Measurements from ENCODE around the gene COPS2. TPM values are rescaled to one million over a fixed set of nuclear protein-coding genes. Genes with fewer than 3 reads are reported as not detected.

COPS2 gene
- total and polyA plus RNA-seq, 10 of the 15 experiments (the other 5 are each of a cell fraction or from before 2014, with no cell fraction given) = 31.5 to 115 (median 76.3) TPM

GRCh38 chr15:49171790-49172189 is 16.4 kb upstream of the COPS2 start:
- ChIA-PET CTCF (no interaction called here), RAD21 (ENCODE audit: unreplicated experiment) (no interaction called here), SMC1A (ENCODE audit: uncharacterized antibody, unreplicated experiment) (no interaction called here), POLR2A (no interaction called here)
- H3K4me2 ChIP-seq (ENCODE audit: control insufficient read depth, insufficient read depth) = peak overlapping the region; percentile 65; the same call in 1 of the 2 replicates
- H3K4me1 ChIP-seq (ENCODE audit: control insufficient read depth, insufficient read depth, low read length) = no peaks in the 10 kb centered on the region
- no peaks in the 10 kb centered on the region for H3K27me3 ChIP-seq (replicated peaks in 1 of 2; ENCODE audit: control insufficient read depth in 2 of 2, insufficient read depth in 2 of 2, low read length in 1 of 2)
- no peaks in the 10 kb centered on the region for H4K20me1 ChIP-seq (ENCODE audit: control insufficient read depth, insufficient read depth)
- in situ Hi-C loops (cut with MboI) = loop anchor here (25.0 kb wide), 1 partner anchor 809 kb away; no protein-coding TSS in a partner anchor
- intact Hi-C loops (cut with micrococcal nuclease; ENCODE audit: unreplicated experiment) = no loop called here
- ATAC-seq = no peak
- no peaks in the 10 kb centered on the region for H3K36me3 ChIP-seq (ENCODE audit: control insufficient read depth in 2 of 2, insufficient read depth in 2 of 2, low read length in 1 of 2)
- no peak overlapping the region for H3K4me3 ChIP-seq
- no peak for TF ChIP-seq ZNF24 (IDR thresholded peaks at IDR 0.05)
- over 99% methylated on average over 12 of the region's 12 CpGs for WGBS (ENCODE audit: insufficient coverage, insufficient replicate concordance, low lambda C conversion rate, missing lambda C conversion rate)
- H2AFZ ChIP-seq (ENCODE audit: control insufficient read depth, low read depth, low read length) = no peak overlapping the region
- H3K79me2 ChIP-seq (ENCODE audit: control insufficient read depth, insufficient read depth, low read length) = no peaks in the 10 kb centered on the region; the same call in none of the 2 replicates
- no TSS peak for BruUV-seq (replicated peaks)
- H3K9ac ChIP-seq (ENCODE audit: control insufficient read depth, insufficient read depth, low read length) = no peak overlapping the region
- no peak overlapping the region for H3K27ac ChIP-seq (ENCODE audit: control insufficient read depth, insufficient read depth)
- DNase-seq (ENCODE audit: low read depth, low spot score) = no peak
- no peak for FAIRE-seq
- H3K9me3 ChIP-seq (replicated peaks; ENCODE audit: control insufficient read depth, insufficient read depth, low read length) = no peaks in the 10 kb centered on the region; the same call in 2 of the 3 replicates

GRCh38 chr15:49169880-49170597 is 14.6 kb upstream of the COPS2 start, which contains the start of gene GALK2:
GALK2 (plus strand) TSS chr15:49170247; CDS start chr15:49170323, 76 bp downstream.
- 0% methylated on average over 30 of the region's 30 CpGs for WGBS (ENCODE audit: insufficient coverage, insufficient replicate concordance, low lambda C conversion rate, missing lambda C conversion rate)
- peak; percentile 57 for TF ChIP-seq POLR2AphosphoS5 (IDR thresholded peaks at IDR 0.05; ENCODE audit: low read length)
- peak; percentile 96 for TF ChIP-seq CREM (IDR thresholded peaks at IDR 0.05; ENCODE audit: low read depth)
- peak; percentile 73 to 76; a peak in 3 of 4 replicates for TF ChIP-seq BHLHE40 (IDR thresholded peaks at IDR 0.05; ENCODE audit: borderline replicate concordance in 1 of 2, low read depth in 2 of 2, low read length in 1 of 2)
- TF ChIP-seq ZNF687 (IDR thresholded peaks at IDR 0.05) = no peak
- TF ChIP-seq EZH2 (IDR thresholded peaks at IDR 0.05; ENCODE audit: borderline replicate concordance, control insufficient read depth, low read depth, low read length) = no peak
- TF ChIP-seq EED (IDR thresholded peaks at IDR 0.05; ENCODE audit: low read depth) = peak; percentile 45
- TF ChIP-seq BCLAF1 (IDR thresholded peaks at IDR 0.05) = no peak

More at GRCh38 chr15:49169880-49170597, 14.6 kb upstream of the COPS2 start, which contains the start of gene GALK2:
- intact Hi-C loops (cut with micrococcal nuclease; ENCODE audit: unreplicated experiment) = no loop called here
- Histone ChIP-seq H3K4me3 (peak within 1 kb of the TSS; percentile 78), H2AFZ (ENCODE audit: control insufficient read depth, low read depth, low read length) (peak within 1 kb of the TSS; percentile 78), H3K27ac (ENCODE audit: control insufficient read depth, insufficient read depth) (peak within 1 kb of the TSS; percentile 65), H3K9me3 (replicated peaks; ENCODE audit: control insufficient read depth, insufficient read depth, low read length) (no peaks in the 10 kb centered on the region; the same call in 2 of the 3 replicates), H3K36me3 (ENCODE audit: control insufficient read depth in 2 of 2, insufficient read depth in 2 of 2, low read length in 1 of 2) (no peaks in the 10 kb centered on the region), H4K20me1 (ENCODE audit: control insufficient read depth, insufficient read depth) (no peaks in the 10 kb centered on the region), H3K9ac (ENCODE audit: control insufficient read depth, insufficient read depth, low read length) (peak within 1 kb of the TSS; percentile 79), H3K4me1 (ENCODE audit: control insufficient read depth, insufficient read depth, low read length) (no peaks in the 10 kb centered on the region), H3K27me3 (replicated peaks in 1 of 2; ENCODE audit: control insufficient read depth in 2 of 2, insufficient read depth in 2 of 2, low read length in 1 of 2) (no peaks in the 10 kb centered on the region), H3K4me2 (ENCODE audit: control insufficient read depth, insufficient read depth) (peak within 1 kb of the TSS; percentile 77), H3K79me2 (ENCODE audit: control insufficient read depth, insufficient read depth, low read length) (no peaks in the 10 kb centered on the region; the same call in none of the 2 replicates)
- ChIA-PET CTCF (interaction anchor here (0.6 to 1.3 kb wide), 2 partner anchors 23 to 309 kb away, joined by 3 to 4 read pairs; no protein-coding TSS in a partner anchor), SMC1A (ENCODE audit: uncharacterized antibody, unreplicated experiment) (interaction anchor here (0.7 kb wide), 1 partner anchor 14 kb away, joined by 3 read pairs; no protein-coding TSS in a partner anchor), RAD21 (ENCODE audit: unreplicated experiment) (interaction anchor here (0.6 kb wide), 1 partner anchor 402 kb away, joined by 3 read pairs; no protein-coding TSS in a partner anchor), POLR2A (interaction anchor here (1.2 kb wide), 1 partner anchor 15 kb away, joined by 4 read pairs; the partner anchor contains the start of gene COPS2)
- no TSS peak for BruUV-seq (replicated peaks)
- ATAC-seq (peak; percentile 96), DNase-seq (ENCODE audit: low read depth, low spot score) (no peak), FAIRE-seq (no peak)
- in situ Hi-C loops (cut with MboI) = loop anchor here (25.0 kb wide), 1 partner anchor 808 kb away; no protein-coding TSS in a partner anchor
